Activated T-cell treated with anti-CD3 and anti-CD28 coated beads for 4 hours (primary cell): ENCODE data around the gene GPHA2.
A peak's percentile ranks its signal among the peaks of the same experiment; 100 is the strongest.
"Not testable (repeated sequence)": the region's sequence is repeated elsewhere in the genome, so short reads cannot be mapped to it uniquely, and the experiment has no call there.

Experiments used
- DNase-seq: peaks from one replicate; pipeline ENCODE4 v3.0.0-alpha.2; 2020

Gene GPHA2

GRCh38 chr11:64935359-64936081 is at the start of gene GPHA2:
Gene GPHA2, minus strand, starts transcription at chr11:64935893. Its CDS starts 433 bp downstream, at chr11:64935460.
- no peak for DNase-seq

- not testable (repeated sequence) for DNase-seq
These were observed 47.6 kb upstream of the GPHA2 start for GRCh38 chr11:64983339-64983738.

- no peak for DNase-seq
These were observed 41.0 kb upstream of the GPHA2 start for GRCh38 chr11:64976651-64977050.

- no peak for DNase-seq
These were observed 38.4 kb upstream of the GPHA2 start for GRCh38 chr11:64974124-64974523.

GRCh38 chr11:64971421-64972233 is 35.9 kb upstream of the GPHA2 start, which contains the start of gene MAJIN:
Gene MAJIN, minus strand, starts transcription at chr11:64972108. Its CDS starts 12,703 bp downstream, at chr11:64959405.
- DNase-seq: peak; percentile 83

- peak; percentile 12 for DNase-seq
These were observed 35.0 kb upstream of the GPHA2 start for GRCh38 chr11:64970731-64971151.

GRCh38 chr11:64969209-64969608 is 33.5 kb upstream of the GPHA2 start:
- DNase-seq: no peak

GRCh38 chr11:64967375-64967774 is 31.7 kb upstream of the GPHA2 start:
- no peak for DNase-seq

- DNase-seq: no peak
These were observed 27.5 kb upstream of the GPHA2 start for GRCh38 chr11:64963072-64963631.

GRCh38 chr11:64960719-64961118 is 25.0 kb upstream of the GPHA2 start:
- no peak for DNase-seq

- no peak for DNase-seq
These were observed 23.8 kb upstream of the GPHA2 start for GRCh38 chr11:64959498-64959897.

GRCh38 chr11:64954201-64954600 is 18.5 kb upstream of the GPHA2 start:
- no peak for DNase-seq

GRCh38 chr11:64951529-64951928 is 15.8 kb upstream of the GPHA2 start:
- no peak for DNase-seq

GRCh38 chr11:64947208-64947814 is 11.6 kb upstream of the GPHA2 start:
- DNase-seq: no peak

GRCh38 chr11:64936539-64936938 is 846 bp upstream of the GPHA2 start:
- DNase-seq: no peak

- no peak for DNase-seq
These were observed 873 bp downstream of the GPHA2 start for GRCh38 chr11:64934682-64935358.

- DNase-seq: no peak
These were observed 1.6 kb downstream of the GPHA2 start for GRCh38 chr11:64933935-64934681.

- DNase-seq: no peak
These were observed 2.3 kb downstream of the GPHA2 start for GRCh38 chr11:64933213-64933934.

- no peak for DNase-seq
These were observed 3.4 kb downstream of the GPHA2 start for GRCh38 chr11:64932324-64932723.

GRCh38 chr11:64931290-64931689 is 4.4 kb downstream of the GPHA2 start:
- DNase-seq: no peak

- DNase-seq: no peak
These were observed 5.4 kb downstream of the GPHA2 start for GRCh38 chr11:64930340-64930739.
